Measurements from ENCODE around the gene REEP6.

Gene REEP6

DNA sequence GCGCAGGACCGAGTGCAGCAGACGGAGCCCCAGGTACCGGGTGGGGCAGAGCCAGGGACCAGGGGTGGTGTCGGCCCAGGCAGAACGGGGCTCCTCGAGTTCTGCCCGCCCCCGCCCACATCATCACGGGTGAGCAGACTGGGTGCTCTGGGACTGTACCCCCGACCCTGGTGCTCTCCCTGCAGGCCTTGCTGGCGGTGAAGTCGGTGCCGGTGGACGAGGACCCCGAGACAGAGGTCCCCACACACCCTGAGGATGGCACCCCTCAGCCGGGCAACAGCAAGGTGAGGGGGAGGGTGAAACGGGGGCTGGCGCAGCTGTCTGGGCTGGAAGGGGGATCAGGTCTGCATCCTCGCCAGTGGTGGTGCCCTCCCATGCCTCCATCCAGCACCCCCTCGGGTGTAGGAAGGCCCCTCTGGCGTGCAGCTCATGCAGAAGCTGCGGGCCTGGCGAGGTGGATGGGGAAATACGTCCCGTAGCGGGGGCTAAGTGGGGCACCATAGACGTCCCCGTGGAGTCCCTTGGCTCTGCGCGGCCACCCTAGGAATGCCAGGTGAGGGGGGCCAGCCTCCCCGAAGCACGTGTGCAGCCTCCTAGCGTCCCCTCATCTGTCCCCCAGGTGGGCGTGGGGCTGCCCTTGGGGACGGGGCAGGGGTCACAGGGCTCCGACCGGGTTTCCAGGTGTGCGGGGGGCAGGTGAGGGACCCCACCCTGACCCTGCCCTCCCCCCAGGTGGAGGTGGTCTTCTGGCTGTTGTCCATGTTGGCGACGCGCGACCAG is 34.7 kb upstream of the REEP6 start:
- DNase-seq (ENCODE audit: low read depth), result no peak

GRCh38 chr19:1457031-1457739 is 33.8 kb upstream of the REEP6 start:
- DNase-seq (ENCODE audit: low read depth), result no peak

DNA sequence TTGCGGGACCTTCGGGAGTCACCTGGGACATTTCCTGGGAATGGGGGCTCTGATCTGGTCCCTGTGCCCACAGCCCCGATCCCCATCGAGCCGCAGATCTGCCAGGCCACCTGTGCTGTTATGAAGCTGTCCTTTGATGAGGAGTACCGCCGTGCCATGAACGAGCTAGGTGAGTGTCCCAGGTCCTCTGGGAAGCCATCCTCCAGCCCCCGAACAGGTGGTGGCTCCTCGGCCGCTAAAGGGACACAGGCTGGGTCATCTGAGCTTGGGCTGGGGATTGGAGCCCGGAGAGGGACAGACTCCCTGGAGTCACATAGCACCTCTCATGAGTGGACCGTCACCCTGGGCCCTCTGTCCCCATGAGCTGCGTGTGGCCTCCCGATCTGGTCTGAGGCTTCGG is 33.1 kb upstream of the REEP6 start:
- no peak for DNase-seq (ENCODE audit: low read depth)

DNA sequence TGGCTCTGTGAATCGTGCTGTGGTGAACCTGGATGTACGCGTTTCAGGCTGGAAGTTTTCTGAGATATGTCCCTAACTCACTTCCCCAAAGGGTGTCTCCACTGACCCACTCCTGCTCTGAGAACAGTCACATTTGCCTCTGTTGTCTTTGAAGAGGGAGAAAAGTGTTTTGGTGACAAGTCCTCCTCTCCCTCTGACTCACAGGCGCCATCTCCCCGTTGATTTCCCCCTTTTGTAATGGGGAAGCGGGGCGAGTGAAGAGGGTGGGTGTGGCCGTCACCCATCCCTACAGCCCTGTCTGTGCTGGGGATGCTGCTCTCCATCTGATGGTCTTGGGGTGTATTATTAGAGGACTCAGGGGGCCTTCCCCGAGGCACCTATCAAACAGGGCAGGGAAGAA is 31.5 kb upstream of the REEP6 start:
- no peak for DNase-seq (ENCODE audit: low read depth)

GRCh38 chr19:1460033-1460995 is 30.7 kb upstream of the REEP6 start:
- no peak for DNase-seq (ENCODE audit: low read depth)

GRCh38 chr19:1461862-1462261 is 29.1 kb upstream of the REEP6 start:
- DNase-seq (ENCODE audit: low read depth), result no peak

DNA sequence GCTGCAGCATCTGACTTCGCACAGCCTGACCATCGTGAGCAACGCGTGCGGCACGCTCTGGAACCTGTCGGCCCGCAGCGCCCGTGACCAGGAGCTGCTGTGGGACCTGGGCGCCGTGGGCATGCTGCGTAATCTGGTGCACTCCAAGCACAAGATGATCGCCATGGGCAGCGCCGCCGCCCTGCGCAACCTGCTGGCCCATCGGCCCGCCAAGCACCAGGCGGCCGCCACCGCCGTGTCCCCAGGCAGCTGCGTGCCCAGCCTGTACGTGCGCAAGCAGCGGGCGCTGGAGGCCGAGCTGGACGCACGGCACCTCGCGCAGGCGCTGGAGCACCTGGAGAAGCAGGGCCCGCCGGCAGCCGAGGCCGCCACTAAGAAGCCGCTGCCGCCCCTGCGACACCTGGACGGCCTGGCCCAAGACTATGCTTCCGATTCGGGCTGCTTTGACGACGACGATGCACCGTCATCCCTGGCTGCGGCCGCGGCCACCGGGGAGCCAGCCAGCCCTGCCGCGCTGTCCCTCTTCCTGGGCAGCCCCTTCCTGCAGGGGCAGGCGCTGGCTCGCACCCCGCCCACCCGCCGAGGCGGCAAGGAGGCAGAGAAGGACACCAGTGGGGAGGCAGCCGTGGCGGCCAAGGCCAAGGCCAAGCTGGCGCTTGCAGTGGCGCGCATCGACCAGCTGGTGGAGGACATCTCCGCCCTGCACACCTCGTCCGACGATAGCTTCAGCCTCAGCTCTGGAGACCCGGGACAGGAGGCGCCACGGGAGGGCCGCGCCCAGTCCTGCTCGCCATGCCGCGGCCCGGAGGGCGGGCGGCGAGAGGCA is 25.6 kb upstream of the REEP6 start:
- DNase-seq (ENCODE audit: low read depth), result no peak

DNA sequence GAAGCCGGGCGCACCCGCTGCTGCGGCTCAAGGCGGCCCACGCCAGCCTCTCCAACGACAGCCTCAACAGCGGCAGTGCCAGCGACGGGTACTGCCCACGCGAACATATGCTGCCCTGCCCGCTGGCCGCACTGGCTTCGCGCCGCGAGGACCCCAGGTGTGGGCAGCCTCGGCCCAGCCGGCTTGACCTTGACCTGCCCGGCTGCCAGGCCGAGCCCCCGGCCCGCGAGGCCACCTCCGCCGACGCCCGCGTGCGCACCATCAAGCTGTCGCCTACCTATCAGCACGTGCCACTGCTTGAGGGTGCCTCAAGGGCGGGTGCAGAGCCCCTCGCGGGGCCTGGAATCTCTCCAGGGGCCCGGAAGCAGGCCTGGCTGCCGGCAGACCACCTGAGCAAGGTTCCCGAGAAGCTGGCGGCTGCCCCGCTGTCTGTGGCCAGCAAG is 24.9 kb upstream of the REEP6 start:
- no peak for DNase-seq (ENCODE audit: low read depth)

- no peak for DNase-seq (ENCODE audit: low read depth)
Observed at GRCh38 chr19:1466461-1467214, 24.3 kb upstream of the REEP6 start.

DNA sequence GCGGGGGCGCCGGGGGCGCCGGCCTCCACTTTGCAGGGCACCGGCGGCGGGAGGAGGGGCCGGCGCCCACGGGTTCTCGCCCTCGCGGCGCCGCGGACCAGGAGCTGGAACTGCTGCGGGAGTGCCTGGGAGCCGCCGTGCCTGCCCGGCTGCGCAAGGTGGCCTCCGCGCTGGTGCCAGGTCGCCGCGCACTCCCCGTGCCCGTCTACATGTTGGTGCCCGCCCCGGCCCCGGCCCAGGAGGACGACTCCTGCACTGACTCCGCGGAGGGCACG is 23.8 kb upstream of the REEP6 start:
- no peak for DNase-seq (ENCODE audit: low read depth)

GRCh38 chr19:1467490-1468273 is 23.3 kb upstream of the REEP6 start:
- DNase-seq (ENCODE audit: low read depth), result no peak

GRCh38 chr19:1468274-1468820 is 22.6 kb upstream of the REEP6 start:
- no peak for DNase-seq (ENCODE audit: low read depth)

- no peak for DNase-seq (ENCODE audit: low read depth)
Observed at GRCh38 chr19:1468821-1469254, 22.1 kb upstream of the REEP6 start.

DNA sequence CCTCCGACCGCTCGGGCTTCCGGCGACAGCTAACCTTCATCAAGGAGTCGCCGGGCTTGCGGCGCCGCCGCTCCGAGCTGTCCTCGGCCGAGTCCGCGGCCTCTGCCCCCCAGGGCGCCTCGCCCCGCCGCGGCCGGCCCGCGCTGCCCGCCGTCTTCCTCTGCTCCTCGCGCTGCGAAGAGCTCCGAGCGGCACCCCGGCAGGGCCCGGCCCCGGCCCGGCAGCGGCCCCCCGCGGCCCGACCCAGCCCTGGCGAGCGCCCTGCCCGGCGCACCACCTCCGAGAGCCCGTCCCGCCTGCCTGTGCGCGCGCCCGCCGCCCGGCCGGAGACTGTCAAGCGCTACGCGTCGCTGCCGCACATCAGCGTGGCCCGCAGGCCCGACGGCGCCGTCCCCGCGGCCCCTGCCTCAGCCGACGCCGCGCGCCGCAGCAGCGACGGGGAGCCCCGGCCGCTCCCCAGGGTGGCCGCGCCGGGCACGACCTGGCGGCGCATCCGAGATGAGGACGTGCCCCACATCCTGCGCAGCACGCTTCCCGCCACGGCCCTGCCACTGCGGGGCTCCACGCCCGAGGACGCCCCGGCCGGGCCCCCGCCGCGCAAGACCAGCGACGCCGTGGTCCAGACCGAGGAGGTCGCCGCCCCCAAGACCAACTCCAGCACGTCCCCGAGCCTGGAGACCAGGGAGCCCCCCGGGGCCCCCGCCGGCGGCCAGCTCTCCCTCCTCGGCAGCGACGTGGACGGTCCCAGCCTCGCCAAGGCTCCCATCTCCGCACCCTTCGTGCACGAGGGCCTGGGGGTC is 21.5 kb upstream of the REEP6 start:
- DNase-seq (ENCODE audit: low read depth), result no peak

- no peak for DNase-seq (ENCODE audit: low read depth)
Observed at GRCh38 chr19:1470055-1470304, 21.0 kb upstream of the REEP6 start.

GRCh38 chr19:1470305-1471009 is 20.5 kb upstream of the REEP6 start:
- DNase-seq (ENCODE audit: low read depth), result peak; percentile 53

DNA sequence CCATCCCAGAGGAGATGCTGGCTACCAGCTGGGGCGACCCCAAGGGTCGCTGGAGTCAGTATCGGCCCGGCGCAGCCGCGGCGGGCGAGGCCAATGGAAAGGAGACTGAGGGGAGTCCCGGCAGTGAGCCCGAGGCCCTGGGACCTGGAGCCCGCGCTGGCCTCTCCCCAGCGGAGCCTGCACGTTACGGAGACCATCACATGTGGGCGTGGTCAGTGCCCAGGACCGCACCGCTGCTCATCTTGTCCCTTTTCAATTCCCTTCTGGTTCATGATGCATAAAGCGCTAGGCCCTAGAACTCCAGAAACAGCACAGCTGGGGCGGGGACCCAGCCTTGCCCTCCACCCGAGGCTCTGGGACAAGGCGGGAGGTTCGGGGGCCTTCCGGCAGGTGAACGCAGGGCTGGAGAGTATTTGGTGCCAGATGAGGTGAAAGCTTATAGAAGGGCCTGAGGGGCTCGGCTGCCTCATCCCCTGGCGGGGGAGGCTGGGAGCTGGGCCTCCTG is 19.9 kb upstream of the REEP6 start:
- no peak for DNase-seq (ENCODE audit: low read depth)

DNA sequence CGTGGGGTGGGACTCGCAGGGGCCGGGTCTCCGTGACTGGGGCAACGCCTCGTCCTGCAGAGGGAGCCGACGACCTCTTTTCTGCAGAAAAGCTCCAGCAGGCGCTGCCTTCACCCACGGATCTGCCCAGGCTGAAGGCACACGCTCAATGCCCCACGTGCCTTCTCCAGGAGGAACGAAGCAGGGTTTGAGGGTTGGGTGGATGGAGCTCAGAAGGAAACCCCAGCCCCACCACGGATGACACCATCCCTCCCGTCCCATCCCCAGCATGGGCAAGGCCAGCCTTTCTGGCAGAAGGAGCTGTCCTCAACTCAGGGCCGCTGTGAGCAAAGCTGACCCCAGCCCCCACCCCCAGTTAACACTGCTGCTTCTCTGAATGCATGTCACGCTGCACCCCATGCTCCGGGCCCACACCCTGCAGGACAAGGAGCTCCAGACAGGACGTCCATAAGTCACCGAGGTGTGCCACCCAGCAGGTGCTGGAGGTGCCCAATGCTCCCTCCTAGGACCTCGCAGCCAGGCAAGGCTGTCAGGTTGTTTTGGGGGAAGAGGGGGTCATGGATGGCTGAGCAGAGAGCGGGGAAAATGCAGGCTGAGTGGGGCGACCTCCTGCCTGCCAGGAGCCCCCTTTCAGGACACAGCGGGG is 19.3 kb upstream of the REEP6 start:
- no peak for DNase-seq (ENCODE audit: low read depth)

All from stimulated activated CD8-positive, alpha-beta memory T cell treated with anti-CD3 and anti-CD28 coated beads, Interleukin-7, amount 100 ng/mL, for 24 hours (primary cell).